VCaP (cell line): ENCODE measurements around the gene POMGNT1.

ENCODE experiments used
- H3K27ac ChIP-seq: fragments of 450-650 bp; 2 replicates; pipeline ENCODE4 v1.5.1; 2017
- CTCF ChIP-seq: fragments of 450-650 bp; conservative IDR thresholded peaks from 2 replicates; pipeline ENCODE4 v1.5.1; 2017; ENCODE audit warnings: mild to moderate bottlenecking, moderate library complexity

POMGNT1 gene

DNA sequence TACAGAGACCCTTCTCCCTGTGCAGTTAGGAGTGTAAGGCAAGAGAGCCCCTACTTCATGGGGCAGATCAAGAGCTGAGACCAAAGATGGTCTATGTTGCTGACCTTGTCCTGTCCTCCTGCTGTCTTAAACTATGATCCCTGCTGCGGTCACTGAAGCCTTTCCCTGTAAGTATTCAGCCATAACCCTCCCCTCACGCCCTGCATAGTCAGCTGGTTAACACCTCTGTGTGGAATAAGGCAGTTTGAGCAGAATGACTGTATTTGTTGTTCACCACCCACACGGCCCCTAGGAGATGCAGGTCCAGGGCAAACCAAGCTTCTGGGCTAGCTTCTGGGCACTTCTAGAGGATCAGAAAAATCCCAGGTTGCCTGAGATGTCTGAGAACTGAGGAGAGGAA lies 23.0 kb downstream of the POMGNT1 start:
- no peak for TF ChIP-seq CTCF

DNA sequence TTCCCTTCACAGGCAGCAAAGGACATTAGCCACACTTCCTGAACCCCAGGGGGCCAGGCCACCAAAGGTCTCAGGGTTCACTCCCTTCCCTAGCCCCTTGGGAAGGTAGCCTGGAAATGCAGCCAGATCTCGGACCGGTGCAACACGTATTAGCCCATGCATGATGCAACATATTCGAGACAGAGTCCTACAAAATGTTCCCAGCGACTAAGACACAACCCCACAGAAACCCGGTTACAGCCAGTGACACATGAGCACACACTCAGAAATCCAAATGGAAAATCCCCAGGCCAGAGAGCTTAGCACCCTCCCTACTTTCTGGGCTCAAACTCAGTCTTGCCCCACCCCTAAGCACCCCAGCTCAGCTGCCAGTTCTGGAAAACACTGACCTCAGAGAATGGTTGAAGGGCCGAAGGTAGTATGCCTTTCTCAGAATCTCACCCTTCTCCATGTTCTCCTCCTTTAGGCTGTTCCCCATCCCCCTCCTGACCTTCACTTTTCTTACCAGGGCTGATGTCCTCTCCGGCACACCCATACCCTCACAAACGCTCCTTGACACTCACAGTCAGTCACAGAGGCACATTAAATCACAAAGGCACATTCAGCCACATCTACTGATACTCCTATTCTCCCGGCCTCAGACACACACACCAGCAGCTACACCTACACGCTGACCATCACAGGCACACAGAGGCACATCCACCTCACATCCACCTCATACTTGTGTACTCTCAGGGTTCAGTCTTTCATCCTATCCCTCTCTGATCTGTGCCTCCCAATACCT lies 23.6 kb downstream of the POMGNT1 start, which contains the start of gene TSPAN1:
TSS of gene TSPAN1 (plus strand) at position 640 of the 784 bp plus-strand sequence. CDS start 6,021 bp downstream, outside the sequence.
- TF ChIP-seq CTCF = no peak
- no peak within 1 kb of the TSS; the same call in 1 of the 2 replicates for H3K27ac ChIP-seq

More for the DNA sequence above, 23.0 kb downstream of the POMGNT1 start:
- H3K27ac ChIP-seq = no peak overlapping the region; the same call in 1 of the 2 replicates

GRCh38 chr1:46173361-46173856 lies 24.8 kb downstream of the POMGNT1 start:
- no peak for TF ChIP-seq CTCF
- H3K27ac ChIP-seq = peak overlapping the region; percentile 87; the same call in 1 of the 2 replicates

GRCh38 chr1:46172321-46172720 lies 25.9 kb downstream of the POMGNT1 start:
- TF ChIP-seq CTCF = no peak
- peak overlapping the region; percentile 87 for H3K27ac ChIP-seq

- H3K27ac ChIP-seq = peak overlapping the region; percentile 87
- no peak for TF ChIP-seq CTCF
Observed at GRCh38 chr1:46171871-46172270, 26.4 kb downstream of the POMGNT1 start.

GRCh38 chr1:46171351-46171750 lies 26.9 kb downstream of the POMGNT1 start:
- H3K27ac ChIP-seq = peak overlapping the region; percentile 87
- no peak for TF ChIP-seq CTCF

GRCh38 chr1:46169811-46170454 lies 28.3 kb downstream of the POMGNT1 start:
- H3K27ac ChIP-seq = no peak overlapping the region

More at GRCh38 chr1:46169811-46170454, 28.3 kb downstream of the POMGNT1 start:
- TF ChIP-seq CTCF = no peak
